T-helper 17 cell (primary cell): ENCODE measurements around the gene DDC. TPM values are rescaled to one million over a fixed set of nuclear protein-coding genes. Genes with fewer than 3 reads are reported as not detected.

Experiments used
- total RNA-seq, 4 donors: library from RNA in 2 of 4; stranded (reverse) in 2 of 4; gene quantifications; one replicate each; pipeline ENCODE4 v1.2.3 and lab custom pipeline; 2022 to 2026

Gene DDC
- total RNA-seq, 2 donors from 2014 or later, result not detected

Other genes with a start within 250 kb of the DDC start
- gene FIGNL1, start 115.1 kb downstream of the DDC start, total RNA-seq, result 1 to 10 TPM; 8.6 to 9.8 TPM
- gene GRB10, start 217.5 kb upstream of the DDC start, total RNA-seq, result 1 to 10 TPM; 3.8 to 7.0 TPM